HK-2 (cell line): ENCODE data around the gene DNAJA4.

Experiments
- DNase-seq: peaks from one replicate; pipeline ENCODE4 v3.0.0-alpha.2; 2018; ENCODE audit not compliant: unreplicated experiment

The DNAJA4 gene

DNA sequence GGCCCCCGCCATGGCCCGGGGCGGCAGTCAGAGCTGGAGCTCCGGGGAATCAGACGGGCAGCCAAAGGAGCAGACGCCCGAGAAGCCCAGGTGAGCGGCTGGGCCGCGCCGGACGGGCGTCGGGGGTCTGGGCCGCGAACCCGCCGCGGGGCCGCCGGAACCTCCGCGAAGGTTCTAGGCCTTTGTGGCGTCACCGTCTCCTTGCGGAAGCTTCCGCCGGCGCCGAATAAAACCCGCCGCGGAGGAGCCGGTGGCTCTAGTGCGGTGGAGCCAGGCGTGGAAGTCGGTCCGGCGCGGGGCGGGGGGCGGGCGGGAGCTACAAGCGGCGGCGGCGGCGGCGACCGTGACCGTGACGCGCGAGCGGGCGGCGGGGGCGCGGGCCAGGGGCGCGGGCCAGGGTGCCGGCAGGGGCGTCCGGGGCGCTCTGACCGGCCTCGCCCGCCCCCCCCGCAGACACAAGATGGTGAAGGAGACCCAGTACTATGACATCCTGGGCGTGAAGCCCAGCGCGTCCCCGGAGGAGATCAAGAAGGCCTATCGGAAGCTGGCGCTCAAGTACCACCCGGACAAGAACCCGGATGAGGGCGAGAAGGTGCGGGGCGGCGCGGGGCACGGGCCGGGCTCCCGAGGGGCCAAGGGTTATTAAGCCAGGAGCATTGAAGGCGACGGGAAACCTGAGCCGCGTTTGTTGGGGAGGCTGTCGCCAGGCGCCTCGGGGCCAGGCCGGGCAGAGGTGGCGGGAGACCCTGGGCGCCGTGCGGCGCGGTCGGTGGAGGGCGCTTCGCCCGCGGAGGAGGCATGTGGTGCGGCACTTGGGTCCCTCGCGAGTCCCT lies at the start of gene DNAJA4:
DNAJA4 (plus strand) TSS at position 259 of the 833 bp plus-strand sequence; CDS start at position 461, 202 bp downstream.
- no peak for DNase-seq

DNA sequence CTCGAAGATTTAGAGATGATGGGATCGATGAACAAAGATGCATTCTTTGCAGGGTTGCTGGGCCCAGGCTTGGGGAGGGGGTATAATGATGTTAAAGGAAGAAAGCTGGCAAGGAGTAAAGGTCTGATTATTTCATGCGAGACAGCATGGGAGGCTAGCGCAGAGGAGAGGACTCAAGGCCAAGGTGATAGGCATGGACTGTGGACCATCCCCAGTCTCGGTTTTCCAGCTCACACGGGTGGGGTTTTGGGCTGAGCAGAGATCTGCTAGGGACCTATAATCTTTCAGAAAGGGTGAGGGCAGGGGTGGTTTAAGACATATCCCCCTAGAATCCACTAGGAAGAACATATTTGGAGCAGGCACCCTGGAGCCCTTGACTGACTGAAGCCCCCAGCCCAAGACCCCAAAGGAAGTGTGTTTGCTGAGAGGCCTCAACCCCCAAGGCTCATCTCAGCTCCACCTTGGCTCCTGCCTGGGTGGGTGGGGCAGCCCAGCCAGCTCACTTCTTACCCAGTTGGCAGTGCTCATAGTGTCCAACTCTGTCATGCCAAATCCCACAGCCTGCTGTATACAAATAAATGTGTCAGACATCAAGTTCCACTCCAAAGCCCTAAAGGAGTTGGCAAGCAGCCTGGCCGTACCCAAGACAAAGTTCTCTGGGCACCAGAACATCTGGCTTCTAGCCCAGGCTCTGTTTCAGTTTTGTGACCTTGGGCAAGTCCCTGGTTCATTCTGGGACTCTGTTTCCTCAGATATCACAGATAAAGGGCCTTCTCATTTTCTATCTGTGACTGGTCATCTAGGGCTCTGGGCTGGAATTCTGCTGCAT lies 47.9 kb upstream of the DNAJA4 start:
- DNase-seq: no peak

DNA sequence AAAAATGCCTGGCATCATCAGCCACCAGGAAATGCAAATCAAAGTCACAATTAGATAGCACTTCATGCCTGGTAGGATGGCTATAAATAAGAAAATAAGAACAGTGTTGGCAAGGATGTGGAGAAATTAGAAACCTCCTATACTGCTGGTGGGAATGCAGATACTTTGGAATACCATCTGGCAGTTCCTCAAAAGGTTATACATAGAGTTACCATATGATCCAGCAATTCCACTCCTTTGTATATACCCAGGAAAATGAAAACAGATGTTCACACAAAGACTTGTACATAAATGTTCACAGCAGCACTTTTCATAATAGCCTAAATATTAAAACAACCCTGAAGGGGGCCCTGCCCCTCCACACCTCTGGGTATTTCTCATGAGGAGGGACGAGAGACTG lies 43.6 kb upstream of the DNAJA4 start:
- DNase-seq: no peak

DNA sequence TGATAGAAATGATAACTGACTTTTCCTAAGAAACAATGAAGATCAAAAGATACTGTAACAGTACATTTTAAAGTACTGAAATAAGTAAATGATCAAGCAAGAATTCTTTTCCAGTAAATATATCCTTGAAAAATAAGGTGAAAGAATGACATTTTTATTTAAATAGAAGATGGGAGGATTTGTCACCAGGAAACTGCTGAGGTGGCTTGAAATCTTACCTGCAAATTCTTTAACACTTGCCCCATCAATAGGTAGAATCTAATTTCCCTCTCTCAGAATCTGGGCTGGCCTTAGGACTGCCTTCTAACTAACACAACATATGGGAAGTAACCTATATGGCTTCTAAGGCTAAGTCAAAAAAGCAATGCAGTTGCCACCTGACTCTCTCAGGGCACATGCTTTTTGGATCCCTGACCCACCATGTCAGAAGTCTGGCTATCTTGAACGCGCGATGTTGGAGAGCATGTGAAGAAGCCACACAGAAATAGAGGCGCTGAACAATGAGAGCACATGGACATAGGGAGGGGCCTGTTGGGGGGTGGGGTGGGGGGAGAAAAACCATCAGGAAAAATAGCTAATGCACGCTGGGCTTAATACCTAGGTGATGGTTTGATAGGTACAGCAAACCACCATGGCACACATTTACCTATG lies 41.5 kb upstream of the DNAJA4 start:
- DNase-seq: no peak

DNA sequence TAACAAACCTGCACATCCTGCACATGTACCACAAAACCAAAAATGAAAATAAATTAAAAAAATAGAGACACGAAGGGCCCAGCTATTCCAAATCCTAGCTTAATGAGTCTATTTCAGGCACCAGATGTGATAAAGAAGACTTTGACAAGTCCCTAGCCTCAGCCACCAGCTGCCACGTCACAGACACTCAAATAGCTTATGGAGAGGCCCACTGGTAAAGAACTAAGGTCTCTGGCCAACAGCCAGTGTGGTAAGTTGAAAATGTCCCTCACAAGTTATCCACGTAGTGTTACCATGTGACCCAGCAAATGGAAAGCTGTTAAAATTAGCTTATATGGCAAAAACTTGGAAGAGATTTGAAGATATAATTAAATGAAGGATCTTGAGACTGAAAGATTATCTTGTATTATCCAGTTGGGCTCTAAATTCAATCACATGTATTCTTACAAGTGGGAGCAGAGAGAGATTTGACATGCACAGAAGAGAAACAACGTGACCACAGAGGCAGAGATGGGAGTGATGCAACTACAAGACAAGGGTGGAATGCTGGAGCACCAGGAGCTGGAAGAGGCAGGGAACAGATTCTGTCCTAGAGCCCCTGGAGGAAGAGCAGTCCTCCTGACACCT lies 40.9 kb upstream of the DNAJA4 start:
- no peak for DNase-seq

DNA sequence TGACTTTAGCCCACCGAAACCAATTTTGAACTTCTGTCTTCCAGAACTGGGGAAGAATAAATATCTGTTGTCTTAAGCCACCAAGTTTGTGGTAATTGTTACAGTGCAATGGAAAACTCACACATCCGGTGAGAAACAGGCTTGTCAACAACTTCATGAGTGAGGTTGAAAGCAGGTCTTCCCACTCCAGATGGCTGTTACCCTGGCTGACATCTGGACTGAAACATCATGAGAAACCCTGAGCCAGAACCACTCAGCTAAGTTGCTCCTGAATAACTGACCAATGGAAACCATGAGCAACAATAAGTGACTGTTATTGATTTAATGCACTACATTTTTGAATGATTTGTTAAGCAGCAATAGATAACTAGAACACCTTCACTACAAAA lies 40.3 kb upstream of the DNAJA4 start:
- no peak for DNase-seq

DNA sequence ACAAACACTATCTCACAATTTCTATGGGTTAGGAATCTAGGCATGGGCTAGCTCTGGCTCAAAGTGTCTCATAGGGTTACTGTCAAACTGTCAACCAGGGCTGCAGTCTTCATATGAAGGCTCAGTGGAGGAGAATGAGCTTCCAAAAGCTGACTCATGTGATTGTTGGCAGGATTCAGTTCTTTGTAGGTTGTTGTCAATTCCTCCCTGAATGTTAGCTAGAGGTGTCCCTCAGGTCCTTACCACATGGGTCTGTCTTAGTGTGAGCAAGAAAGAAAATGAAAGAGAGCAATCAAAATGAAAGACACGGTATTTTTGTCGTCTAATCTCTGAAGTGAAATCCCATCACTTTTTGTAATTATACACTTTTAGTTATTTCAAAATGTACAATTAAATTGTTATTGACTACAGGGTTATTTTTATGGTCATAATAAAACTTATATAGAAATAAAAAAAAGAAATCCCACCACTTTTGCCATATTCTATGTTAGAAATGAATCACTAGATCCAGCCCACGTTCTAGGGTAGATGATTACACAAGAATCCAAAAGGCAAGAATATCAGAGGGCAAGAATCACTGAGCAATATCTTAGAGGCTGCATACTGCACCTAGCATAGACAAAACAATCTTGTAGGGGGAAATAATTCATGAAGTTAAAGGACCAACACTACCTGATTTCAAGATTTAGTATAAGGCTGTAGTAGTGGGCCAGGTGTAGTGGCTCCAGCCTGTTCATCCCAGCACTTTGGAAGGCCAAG lies 38.4 kb upstream of the DNAJA4 start:
- no peak for DNase-seq

DNA sequence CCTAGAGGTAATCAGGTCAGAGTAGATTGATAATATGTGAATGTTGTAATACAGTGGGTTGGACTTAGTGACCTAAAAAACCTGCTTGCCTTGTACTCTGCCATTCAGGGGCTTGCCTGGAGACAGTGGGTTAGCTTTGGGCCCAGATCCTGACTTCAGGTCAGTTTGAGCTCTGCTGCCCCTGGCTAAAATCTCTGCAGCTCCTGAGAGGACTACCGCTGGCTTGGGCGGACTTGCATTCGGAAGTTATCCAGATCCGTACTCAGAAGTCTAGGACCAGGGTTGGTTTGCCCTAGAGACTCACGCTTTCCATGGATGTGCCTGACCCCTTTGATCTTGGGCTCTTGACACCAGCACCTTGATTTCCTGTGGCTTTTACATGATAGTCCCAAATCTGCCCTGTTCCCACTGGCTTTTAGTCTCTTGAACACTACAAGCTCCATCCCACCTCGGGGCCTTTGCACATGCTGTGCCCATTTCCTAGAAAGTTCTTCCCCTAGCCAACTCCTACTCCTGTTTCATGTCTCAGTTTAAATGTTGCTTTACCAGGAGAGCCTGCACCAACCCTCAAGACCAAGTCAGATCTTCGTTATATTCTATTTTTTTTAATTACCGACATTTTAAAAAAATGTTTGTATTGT lies 35.9 kb upstream of the DNAJA4 start:
- DNase-seq: no peak

DNA sequence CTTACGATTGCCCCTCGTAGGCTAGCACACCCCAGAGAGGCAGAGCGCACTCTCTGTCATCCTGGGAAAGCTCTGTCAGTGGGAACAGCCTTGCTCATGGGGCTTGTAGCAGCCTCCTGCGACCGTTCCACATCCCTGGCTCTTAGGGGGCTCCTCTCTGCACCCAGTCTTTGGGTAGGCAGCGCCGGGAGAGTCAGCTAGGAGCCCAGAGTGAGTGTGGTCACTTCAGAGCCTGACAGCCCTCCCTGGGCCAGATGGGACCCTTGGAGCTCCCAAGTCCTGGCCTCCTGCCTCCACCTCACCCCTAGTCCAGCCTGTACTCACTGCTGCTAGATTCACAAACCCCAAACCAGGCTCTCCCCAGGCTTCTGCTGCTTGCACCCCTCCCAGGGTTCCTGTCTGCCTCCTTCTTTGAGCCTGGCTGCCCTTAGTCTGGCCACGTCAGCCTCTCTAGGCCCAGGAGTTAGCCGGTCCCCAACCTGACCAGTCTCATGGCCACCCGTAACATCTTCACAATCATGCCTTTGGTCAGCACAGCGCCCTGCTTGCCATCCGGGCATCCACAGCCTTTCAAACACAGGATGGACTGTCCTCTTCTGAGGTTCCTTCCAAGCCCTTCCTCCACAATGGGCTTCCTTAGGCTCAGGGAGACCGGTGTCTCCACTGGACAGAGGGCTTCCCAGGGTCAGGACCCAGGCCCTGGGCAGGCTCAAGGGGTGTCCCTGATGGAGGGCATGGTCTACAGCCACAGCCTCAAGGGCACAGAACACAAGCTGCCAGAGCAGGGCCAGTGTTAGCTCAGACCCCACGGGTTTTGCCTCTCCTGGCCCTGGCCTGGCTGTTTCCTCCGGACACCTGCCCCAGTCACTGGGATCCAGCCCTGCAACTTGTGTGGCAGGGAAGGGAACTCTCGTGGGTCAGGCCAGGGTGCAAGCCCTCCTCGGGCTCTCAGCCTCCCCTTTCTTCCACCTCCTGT lies 34.6 kb upstream of the DNAJA4 start:
- no peak for DNase-seq

DNA sequence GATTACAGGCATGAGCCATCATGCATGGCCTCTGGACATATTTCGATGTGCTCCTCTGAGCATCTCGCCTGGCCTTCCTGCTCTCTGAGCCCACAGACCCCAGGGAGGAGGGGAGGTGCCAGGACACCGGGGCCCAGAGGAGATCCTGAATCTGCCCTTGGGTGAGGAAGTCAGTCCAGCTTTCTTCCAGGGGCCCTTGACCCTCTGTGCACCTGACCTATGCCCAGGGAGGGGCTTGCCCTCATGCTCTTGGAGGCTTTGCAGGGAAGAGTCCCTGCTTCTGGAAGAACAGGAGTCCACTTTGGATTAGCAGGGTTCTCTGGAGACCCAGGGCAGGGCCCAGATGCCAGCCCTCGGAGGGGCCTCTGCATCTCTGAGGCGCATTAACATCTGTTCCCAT lies 31.4 kb upstream of the DNAJA4 start:
- DNase-seq: no peak

DNA sequence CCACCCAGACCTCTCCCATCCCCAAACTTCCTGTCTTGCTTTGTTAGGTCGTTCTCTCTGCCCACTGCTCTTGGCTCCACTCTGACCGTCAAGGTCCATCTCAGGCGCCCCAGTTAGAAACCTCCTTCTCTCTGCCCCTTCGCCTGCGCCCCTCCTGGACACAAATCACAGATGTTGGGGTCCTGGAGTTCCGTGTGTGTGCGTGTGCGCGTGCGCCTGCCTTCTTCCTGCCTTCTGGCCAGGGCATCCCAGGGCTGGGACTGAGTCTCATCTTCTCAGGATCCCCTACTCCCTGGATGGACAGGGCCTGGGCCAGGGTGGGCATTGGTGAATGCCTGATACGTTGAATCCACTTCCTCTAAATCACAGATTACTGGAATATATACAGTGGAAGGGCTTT lies 30.9 kb upstream of the DNAJA4 start:
- no peak for DNase-seq

DNA sequence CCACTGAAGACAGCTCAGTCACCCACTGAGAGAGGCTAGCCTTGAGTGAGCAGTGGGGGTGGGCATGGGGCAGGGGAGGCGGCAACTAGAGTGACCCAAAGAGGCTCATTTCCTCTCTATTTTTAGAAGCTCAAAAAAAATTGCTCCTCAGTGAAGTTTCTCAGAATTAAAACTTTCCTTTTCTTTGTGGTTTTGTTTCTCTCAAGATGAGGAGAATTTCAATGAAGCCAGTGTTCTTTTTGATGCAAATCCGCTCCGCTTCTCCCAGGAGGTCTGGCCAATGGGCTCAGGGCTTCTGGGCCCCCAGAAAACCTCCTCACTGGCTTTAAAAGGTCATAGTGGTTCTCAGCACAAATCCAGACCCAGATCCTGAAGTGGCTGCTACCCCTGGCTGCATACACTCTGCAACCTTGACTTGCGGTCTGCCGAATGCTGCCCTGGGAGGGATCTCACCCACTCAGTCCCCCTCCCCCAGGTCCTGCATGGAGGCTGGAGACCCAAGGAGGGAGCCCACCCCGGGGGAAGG lies 29.8 kb upstream of the DNAJA4 start, which contains the start of gene ACSBG1:
ACSBG1 (minus strand) TSS at position 51 of the 526 bp plus-strand sequence. CDS start 64 bp downstream, outside the sequence.
- DNase-seq: no peak

DNA sequence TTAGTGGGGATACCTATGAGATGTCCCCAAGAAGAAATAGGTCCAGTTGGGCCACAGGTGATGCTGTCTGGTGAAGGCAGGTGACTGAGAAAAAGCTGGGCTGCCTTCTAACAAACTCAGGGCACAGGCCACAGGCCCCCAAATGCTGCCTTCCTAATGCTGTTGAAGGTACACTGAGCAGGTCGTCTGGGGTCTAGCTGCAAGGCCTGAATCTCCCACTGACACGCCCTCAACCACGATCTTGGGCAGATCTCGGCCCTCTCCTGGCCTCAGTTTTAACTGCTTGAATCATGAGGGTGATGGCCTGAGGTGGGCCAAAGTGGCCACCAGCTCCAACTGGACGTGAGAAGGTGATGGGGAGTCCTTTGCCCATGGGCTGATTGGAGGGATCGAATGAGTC lies 27.9 kb upstream of the DNAJA4 start:
- DNase-seq: no peak

DNA sequence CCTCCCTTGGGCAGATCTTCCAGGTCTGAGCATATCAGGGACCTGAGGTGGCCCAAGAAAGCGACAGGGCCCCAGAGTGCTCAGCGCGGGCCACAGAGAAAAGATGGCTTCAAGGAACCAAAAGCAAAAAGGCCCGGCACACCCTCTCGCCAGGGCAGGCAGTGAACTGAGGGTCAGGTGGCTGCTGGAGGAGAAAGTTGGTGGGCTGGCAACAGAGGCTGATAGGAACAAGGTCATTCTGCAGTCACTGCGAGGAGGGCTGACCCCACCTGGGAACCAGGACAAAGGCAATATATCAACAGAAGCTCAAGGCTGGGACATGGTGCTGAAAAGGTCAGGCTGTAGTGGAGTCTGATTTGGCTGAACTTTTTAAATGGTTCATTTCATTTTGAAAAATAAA lies 27.2 kb upstream of the DNAJA4 start:
- no peak for DNase-seq

DNA sequence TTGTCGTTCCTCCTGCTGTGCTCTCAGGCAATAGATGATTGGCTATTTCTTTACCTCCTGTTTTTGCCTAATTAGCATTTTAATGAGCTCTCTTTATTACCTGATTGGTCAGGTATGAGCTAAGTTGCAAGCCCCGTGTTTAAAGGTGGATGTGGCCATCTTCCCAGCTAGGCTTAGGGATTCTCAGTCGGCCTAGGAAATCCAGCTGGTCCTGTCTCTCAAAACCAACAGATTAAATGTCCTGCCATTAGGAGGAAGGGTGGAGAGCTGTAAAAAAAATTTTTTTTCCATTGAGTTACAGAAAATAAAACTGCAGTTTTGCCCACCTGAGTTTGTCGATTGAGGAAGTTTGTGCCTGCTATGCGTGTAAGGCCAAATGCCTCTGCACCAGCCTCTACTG lies 24.6 kb upstream of the DNAJA4 start:
- no peak for DNase-seq

DNA sequence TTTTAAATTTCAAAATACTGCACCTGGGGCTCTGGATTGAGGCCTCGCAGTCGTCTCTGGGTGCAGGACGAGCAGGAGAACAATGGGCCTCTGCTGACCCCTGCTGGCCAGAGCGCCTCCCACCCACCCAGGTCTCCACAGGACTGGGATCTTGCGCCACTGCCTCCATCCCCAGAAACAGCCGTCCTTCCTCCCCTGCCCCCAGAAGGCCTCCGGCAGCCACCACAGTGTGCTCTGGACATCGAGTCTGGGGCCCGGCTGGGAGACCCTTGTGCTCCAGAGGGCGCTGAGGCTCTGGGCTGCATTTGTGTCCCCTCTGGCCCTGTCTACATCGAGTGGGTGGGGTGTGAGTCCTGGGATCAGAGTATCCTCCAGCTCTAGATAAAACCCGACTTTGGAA lies 23.3 kb upstream of the DNAJA4 start:
- peak; percentile 74 for DNase-seq

DNA sequence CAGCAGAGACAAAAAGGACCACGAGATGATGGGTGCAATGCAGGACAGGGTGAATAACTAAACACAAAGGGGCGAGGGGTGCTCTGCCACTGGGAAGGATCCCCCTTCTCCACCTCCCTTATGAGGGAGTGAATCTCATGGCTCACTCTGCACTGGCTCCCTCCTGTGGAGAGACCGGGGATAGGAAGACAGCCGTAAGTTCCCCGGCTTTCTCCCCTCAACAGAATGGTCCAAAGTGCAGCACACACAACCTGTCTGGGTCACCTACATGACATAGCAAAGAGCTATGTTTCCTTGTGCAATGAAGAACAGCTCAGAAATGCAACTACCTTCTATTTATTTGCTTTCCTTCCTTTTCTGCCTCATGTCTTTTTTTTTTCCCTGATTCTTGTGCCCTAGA lies 22.2 kb upstream of the DNAJA4 start:
- no peak for DNase-seq

DNA sequence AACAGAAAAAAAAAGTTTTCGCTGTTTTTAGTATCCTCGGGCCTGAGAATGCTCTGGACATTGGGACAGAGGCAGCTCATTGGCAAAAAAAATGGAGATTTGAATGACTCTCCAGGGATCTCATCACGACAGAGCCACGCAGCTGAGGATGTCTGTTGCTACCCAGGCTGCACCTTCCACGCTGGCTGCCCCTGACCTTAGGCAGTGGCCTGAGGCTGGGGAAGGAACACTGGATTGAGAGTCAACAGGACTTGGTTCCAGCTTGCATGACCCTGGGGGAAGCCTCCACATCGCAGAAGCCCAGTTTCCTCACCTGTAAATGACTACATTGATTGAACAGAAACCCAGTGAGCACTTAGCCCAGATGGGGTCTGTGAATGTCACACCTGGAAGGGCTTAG lies 21.3 kb upstream of the DNAJA4 start:
- no peak for DNase-seq

DNA sequence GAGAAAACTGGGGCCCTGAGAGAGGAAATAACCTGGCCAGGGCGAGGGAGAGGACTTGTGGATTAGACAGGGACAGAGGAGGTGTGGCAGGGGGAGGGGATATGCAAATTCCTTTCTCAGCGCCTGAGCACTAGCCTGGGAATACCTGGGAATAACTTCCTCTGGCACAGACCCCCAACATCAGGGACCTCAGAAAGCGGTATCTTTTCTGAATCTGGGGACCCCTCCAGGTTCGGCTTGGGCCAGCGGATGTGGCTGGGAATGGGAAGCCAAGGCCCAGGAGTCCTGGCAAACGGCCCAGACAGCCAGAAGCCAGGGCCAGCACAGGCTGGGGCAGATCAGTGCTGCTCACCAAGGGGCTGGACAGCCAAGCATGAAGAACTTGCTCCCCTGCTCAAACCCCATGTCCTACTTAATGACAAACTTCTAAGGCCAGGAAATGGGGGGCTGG lies 20.8 kb upstream of the DNAJA4 start:
- peak; percentile 19 for DNase-seq
